Ascending aorta (tissue), 2 donors: Measurements from ENCODE around the gene MMP8. TPM values are rescaled to one million over a fixed set of nuclear protein-coding genes. Genes with fewer than 3 reads are reported as not detected.
"Not testable (repeated sequence)": the region's sequence is repeated elsewhere in the genome, so short reads cannot be mapped to it uniquely, and the experiment has no call there.

ENCODE experiments used
- DNase-seq, 2 donors: peaks; one replicate each; pipeline ENCODE4 v3.0.0-alpha.2; 2019; ENCODE audit warnings: low spot score in 2 of 2
- H3K27ac ChIP-seq, 2 donors: fragments of 200-600 bp; sonication (generic); one replicate each; pipeline ENCODE4 v1.5.1; 2016 to 2017; ENCODE audit warnings: mild to moderate bottlenecking in 1 of 2
- H3K27me3 ChIP-seq: fragments of 200-600 bp; sonication (generic); one replicate; pipeline ENCODE4 v1.5.1; 2017
- H3K36me3 ChIP-seq, 2 donors: fragments of 200-600 bp; sonication (generic); one replicate each; pipeline ENCODE4 v1.5.1; 2016
- H3K4me1 ChIP-seq, 2 donors: fragments of 200-600 bp; sonication (generic); one replicate each; pipeline ENCODE4 v1.5.1; 2016 to 2017; ENCODE audit warnings: mild to moderate bottlenecking in 1 of 2
- H3K4me3 ChIP-seq, 2 donors: fragments of 200-600 bp; sonication (generic); one replicate each; pipeline ENCODE4 v1.5.1; 2016 to 2017; ENCODE audit warnings: mild to moderate bottlenecking in 1 of 2
- H3K9me3 ChIP-seq, 2 donors: fragments of 200-600 bp; sonication (generic); one replicate each; pipeline ENCODE4 v1.5.1; 2016
- CTCF ChIP-seq, 3 experiments: fragments of 200-600 bp in 2 of 3; fragments of 450-650 bp in 1 of 3; sonication (generic) in 2 of 3; IDR thresholded peaks; one replicate each; pipeline ENCODE4 v1.5.1; 2016 to 2019; ENCODE audit warnings: antibody characterized with exemption in 3 of 3, mild to moderate bottlenecking in 1 of 3, moderate library complexity in 1 of 3
- intact Hi-C: fragments of 100-400 bp; cut with DNase I; formaldehyde crosslinking; loops from one replicate; pipeline ENCODE4 v1.15.1; 2023
- total RNA-seq: library from RNA; depleted of rRNA; stranded (reverse); fragments of >200 nt; gene quantifications from one replicate; pipeline ENCODE4 v1.1.0, GENCODE V29; 2016

Gene MMP8
- total RNA-seq, 1 donor from 2014 or later, result not detected

GRCh38 chr11:102753267-102753666, 28.5 kb upstream of the MMP8 start:
- H3K27me3 ChIP-seq, result no peaks in the 10 kb centered on the region
- intact Hi-C loops, result no loop called here
- no peaks in the 10 kb centered on the region for H3K4me1 ChIP-seq
- DNase-seq, result no peak
- no peak for TF ChIP-seq CTCF (IDR thresholded peaks at IDR 0.05)
- H3K4me3 ChIP-seq, result no peak overlapping the region
- H3K36me3 ChIP-seq, result no peaks in the 10 kb centered on the region
- no peak overlapping the region for H3K27ac ChIP-seq
- H3K9me3 ChIP-seq, result no peaks in the 10 kb centered on the region

- DNase-seq, result no peak
- Histone ChIP-seq H3K36me3 (no peaks in the 10 kb centered on the region), H3K9me3 (no peaks in the 10 kb centered on the region), H3K4me3 (no peak overlapping the region), H3K27me3 (no peaks in the 10 kb centered on the region), H3K27ac (no peak overlapping the region), H3K4me1 (no peaks in the 10 kb centered on the region)
- intact Hi-C loops, result no loop called here
- no peak for TF ChIP-seq CTCF (IDR thresholded peaks at IDR 0.05)
Measured at GRCh38 chr11:102751673-102752072, 26.9 kb upstream of the MMP8 start.

- no peaks in the 10 kb centered on the region for H3K36me3 ChIP-seq
Measured at GRCh38 chr11:102749101-102749722, 24.5 kb upstream of the MMP8 start.

GRCh38 chr11:102746746-102747578, 22.2 kb upstream of the MMP8 start:
- DNase-seq, H3K4me3 ChIP-seq, intact Hi-C loops, H3K9me3 ChIP-seq, H3K36me3 ChIP-seq, H3K27ac ChIP-seq, H3K27me3 ChIP-seq, H3K4me1 ChIP-seq: not testable (repeated sequence)

More at GRCh38 chr11:102749101-102749722, 24.5 kb upstream of the MMP8 start:
- DNase-seq, result no peak
- intact Hi-C loops, result no loop called here
- Histone ChIP-seq H3K27ac (no peak overlapping the region), H3K27me3 (no peaks in the 10 kb centered on the region), H3K9me3 (no peaks in the 10 kb centered on the region), H3K4me1 (no peaks in the 10 kb centered on the region), H3K4me3 (no peak overlapping the region)
- no peak for TF ChIP-seq CTCF (IDR thresholded peaks at IDR 0.05)

GRCh38 chr11:102734650-102735049, 9.9 kb upstream of the MMP8 start:
- intact Hi-C loops, result no loop called here
- no peaks in the 10 kb centered on the region for H3K9me3 ChIP-seq
- no peak for TF ChIP-seq CTCF (IDR thresholded peaks at IDR 0.05)

GRCh38 chr11:102733232-102733875, 8.6 kb upstream of the MMP8 start:
- Histone ChIP-seq H3K9me3 (no peaks in the 10 kb centered on the region), H3K4me3 (no peak overlapping the region), H3K4me1 (no peaks in the 10 kb centered on the region), H3K36me3 (no peaks in the 10 kb centered on the region), H3K27me3 (no peaks in the 10 kb centered on the region), H3K27ac (no peak overlapping the region)
- intact Hi-C loops, result no loop called here
- peak in 1 of 2 donors; percentile 66 for DNase-seq
- peak in 2 of 3 experiments; percentile 14 to 24 for TF ChIP-seq CTCF (IDR thresholded peaks at IDR 0.05)

More at GRCh38 chr11:102734650-102735049, 9.9 kb upstream of the MMP8 start:
- no peaks in the 10 kb centered on the region for H3K4me1 ChIP-seq
- DNase-seq, result no peak
- H3K36me3 ChIP-seq, result no peaks in the 10 kb centered on the region
- H3K27me3 ChIP-seq, result no peaks in the 10 kb centered on the region
- H3K27ac ChIP-seq, result no peak overlapping the region
- H3K4me3 ChIP-seq, result no peak overlapping the region

GRCh38 chr11:102730944-102731343, 6.2 kb upstream of the MMP8 start:
- H3K36me3 ChIP-seq, H3K27me3 ChIP-seq, H3K9me3 ChIP-seq, H3K27ac ChIP-seq, intact Hi-C loops, H3K4me1 ChIP-seq, H3K4me3 ChIP-seq, DNase-seq: not testable (repeated sequence)
